ENCODE measurements around the gene R3HDM4.
"Not testable (repeated sequence)": the region's sequence is repeated elsewhere in the genome, so short reads cannot be mapped to it uniquely, and the experiment has no call there.

The R3HDM4 gene

DNA sequence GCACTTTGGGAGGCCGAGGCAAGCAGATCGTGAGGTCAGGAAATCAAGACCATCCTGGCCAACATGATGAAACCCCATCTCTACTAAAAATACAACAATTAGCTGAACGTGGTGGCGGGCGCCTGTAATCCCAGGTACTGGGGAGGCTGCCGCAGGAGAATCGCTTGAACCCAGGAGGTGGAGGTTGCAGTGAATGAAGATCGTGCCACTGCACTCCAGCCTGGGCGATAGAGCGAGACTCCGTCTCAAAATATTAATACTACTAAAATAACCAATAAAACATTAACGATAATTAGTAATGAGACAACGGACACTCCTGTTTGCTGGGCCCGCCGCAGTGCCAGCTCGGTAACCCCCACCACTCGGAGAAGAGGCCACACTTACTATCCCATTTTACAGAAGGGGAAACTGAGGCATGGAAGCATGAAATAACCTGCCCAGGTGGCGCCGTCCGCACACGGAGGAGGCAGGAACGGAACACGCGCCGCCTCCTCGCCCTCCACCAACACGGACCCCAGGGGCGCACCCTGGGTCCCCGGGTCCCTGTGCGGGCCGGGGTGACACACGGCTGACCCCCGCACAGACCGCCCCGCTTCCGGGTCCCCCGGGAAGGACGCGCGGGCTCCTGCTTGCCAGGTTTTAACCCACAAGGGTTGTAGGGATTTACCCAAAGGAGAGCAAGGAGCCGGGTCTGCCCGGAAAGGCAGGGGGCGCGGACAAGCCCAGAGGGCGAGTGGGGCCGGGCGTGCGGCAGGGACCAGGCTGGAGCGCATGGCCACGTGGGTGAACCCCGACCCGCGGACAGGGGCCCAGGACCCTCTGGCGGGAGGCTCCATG, 1.6 kb downstream of the R3HDM4 start:
- no peak for DNase-seq

DNA sequence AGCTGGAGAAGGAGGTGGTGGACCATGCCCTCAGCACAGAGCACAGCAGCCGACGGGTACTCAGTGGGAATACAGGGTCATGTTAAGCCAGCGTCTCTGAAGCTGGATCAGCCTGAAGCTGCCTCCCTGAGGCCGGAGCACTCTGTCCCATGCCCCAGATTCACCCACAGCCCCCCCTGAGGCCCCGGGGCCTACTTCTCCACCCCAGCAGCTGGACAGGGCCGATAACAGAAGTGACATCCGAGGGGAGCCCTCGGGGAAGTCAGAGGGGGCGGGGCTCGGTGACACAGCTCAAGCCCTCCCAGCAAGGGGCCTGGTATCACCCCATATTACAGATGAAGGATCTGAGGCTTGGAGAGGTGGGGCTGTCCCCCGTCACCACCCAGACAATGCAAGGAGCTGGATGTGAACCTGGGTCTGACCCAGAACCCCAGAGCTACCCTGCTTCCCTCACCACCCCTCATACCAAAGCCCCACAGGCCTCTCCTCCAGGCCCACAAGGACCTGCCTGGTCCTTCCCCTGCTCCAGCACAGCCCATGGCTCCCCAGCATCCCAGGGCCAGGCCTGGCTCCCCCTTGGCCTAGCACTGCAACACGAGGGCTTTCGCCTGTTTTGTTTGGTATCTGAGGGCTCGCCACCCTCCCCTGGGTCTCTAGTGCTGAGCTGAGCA, 5.7 kb downstream of the R3HDM4 start:
- peak; percentile 54 for DNase-seq

DNA sequence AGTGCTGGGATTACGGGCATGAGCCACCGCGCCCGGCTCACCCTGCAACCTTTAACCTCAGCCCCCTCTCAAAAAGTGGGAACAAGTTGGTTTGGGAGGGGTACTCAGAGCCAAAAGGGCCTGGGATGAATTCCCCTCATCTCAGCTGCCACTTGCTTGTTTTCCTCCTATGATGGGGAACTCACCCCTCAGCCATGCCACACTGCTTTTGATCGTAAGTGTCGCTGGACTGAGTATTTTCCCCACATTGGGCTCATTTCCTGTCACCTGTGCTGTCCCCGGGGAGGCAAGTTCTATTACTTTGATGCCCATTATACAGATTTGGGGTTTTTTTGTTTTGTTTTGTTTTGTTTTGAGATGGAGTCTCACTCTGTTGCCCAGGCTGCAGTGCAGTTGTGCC, 6.5 kb downstream of the R3HDM4 start:
- DNase-seq, result peak; percentile 39

DNA sequence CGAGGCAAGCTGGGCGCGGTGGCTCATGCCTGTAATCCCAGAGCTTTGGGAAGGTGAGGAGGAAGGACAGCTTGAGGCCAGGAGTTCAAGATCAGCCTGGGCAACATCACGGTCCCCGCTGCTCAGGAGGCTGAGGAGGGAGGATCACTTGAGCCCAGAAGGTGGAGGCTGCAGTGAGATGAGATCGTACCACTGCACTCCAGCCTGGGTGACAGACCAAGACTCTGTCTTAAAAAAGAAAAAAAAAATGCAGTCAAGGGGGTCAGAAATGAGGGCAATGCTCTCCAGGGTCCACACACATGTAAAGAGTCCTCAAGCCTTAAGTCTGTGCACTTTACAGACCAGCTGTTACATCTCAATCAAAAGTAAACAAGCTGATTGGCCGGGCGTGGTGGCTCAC, 8.5 kb downstream of the R3HDM4 start:
- no peak for DNase-seq

DNA sequence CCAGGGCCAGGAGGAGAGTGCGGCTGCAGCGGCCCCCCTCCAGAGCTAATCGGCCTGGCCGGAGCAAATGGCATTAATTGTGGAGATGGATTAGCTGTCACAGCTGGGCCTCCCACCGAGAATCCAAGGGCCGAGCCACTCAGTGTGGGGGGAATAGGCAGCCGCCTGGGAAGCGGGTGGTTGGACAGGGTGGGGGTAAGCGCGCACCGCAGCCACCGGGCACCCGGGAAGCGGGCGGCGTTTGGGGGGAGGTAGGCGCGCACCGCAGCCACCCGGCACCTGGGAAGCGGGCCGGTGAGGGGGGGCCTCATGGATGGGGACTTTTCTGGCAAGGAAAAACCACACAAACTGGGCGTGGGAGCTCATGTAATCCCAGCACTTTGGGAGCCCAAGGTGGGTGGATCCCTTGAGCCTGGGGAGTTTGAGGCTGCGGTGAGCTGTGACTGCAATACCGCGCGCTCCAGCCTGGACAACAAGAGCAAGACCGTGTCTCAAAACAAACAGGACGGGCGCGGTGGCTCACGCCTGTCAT, 9.7 kb downstream of the R3HDM4 start:
- no peak for DNase-seq

DNA sequence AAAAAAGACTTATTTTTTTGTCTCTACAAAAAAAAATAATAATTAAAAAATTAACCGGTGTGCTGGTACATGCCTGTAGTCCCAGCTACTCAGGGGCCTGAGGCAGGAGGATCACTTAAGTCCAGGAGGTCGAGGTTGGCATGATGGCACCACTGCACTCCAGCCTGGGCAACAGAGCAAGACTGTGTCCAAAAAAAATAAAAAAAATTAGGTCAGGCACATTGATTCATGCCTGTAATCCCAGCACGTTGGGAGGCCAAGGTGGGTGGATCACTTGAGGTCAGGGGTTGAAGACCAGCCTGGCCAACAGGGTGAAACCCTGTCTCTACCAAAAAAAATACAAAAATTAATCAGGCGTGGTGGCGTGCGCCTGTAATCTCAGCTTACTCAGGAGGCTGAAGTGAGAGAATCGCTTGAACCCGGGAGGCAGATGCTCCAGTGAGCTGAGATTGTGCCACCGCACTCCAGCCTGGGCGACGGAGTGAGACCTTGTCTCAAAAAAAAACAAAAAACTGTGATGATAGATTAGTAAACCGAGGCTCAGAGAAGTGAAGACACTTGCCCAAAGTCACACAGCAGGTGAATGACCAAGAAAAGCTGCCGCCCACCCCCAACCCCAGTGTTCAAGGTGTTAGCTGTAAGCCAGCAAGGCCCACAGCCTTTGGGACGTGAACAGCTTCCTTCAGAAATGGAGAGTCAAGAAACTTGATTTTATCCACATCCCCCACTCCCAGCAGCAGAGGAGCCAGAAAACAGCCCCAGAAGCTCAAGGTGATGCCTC, 10.4 kb downstream of the R3HDM4 start:
- DNase-seq, result no peak

DNA sequence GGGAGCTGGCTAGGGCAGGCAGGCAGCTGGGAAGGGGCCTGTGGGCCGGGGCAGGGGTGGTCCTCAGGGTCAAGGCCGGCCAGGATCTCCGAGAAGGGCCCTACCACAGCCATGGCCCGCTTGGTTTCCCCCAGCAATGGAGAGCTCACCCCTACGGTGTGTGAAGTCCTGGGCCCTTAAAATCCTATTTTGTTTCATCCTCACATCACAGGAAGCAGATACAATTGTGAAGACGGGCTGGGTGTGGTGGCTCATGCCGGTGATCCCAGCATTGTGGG, 11.0 kb downstream of the R3HDM4 start:
- no peak for DNase-seq

DNA sequence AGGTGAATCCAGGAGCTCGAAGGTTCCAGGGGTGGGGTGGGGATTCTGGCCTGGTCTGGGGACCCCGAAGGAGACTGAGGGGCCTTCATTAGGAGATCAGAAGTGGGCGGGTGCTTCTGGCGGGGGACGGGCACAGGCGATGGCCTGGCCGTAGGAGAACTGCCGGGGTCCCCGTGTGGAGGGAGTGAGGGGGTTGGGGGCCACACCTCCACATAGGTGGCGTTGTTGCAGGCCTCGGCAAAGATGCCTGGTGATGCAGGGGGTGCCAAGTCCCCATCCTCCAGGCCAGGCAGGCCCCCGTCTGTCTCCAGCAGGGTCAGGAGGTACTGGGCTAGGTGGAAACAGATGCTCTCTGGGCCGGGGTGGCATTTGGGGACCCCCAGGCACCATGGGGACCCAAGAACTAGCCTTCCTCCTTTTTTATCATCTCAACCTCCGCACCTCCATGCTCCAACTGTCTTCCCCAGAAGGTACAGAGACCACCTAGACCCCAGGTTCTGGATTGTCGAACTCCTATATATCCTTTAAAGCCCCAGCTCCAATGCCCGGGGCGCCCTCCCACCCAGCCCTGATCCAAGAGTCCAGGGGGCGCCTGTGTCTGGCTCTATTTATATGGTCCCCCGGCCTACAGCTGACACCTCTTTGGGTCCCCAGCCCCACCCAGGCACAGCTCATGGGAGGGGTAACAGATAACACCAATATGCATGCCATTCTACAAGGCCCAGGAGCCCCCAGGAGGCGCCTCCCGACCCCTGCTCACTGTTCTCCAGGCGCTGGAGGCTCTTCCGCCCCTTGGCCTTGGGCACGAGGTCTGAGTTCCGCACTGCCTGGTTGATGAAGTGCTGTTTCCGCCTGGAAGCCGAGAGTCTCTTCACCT, 11.6 kb downstream of the R3HDM4 start:
- no peak for DNase-seq

DNA sequence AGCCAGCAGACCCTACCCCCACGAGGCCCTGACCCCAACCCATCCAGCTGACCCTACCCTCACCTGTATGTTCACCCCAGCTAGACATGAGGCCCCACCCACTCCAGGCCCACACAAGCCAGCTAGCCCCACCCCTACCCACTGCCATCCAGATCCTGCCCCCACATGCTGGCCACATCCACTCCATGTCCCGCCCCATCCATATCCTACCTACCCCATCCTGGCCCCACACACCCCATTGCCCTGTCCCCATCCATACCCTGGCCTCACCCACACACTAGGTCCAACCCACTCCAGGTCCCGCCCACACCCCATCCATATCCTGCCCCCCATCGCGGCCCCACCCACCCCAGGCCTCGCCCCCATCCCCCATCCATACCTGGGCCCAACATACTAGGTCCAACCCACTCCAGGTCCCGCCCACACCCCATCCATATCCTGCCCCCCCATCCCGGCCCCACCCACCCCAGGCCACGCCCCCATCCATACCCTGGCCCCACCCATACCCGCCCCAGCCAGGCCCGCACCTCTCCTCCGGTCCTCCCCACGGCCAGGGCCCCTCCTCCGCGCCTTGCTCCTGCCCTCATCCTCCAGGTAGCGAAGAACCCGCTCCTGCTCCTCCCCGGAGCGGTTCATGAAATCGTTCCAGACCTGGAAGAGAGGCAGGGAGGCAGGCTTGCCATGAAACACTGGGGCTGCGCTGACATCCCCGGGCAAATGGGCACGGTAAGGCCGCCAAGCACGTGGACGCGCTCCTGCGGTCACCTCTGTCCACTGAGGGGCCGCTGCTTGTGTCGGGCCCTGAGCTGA, 12.5 kb downstream of the R3HDM4 start:
- peak; percentile 58 for DNase-seq

DNA sequence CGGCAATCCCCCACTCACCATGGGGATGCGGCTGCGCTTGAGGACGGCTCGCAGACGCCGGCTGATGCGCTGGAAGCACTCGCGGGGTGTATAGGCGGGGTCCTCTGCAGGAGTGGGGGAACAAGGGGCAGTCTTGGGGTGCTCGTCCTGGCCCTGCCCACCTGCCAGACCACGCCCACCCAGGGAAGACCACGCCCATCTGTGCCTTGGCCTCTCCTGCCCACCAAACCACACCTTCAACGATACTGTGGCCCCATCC, 13.0 kb downstream of the R3HDM4 start:
- DNase-seq, result no peak

DNA sequence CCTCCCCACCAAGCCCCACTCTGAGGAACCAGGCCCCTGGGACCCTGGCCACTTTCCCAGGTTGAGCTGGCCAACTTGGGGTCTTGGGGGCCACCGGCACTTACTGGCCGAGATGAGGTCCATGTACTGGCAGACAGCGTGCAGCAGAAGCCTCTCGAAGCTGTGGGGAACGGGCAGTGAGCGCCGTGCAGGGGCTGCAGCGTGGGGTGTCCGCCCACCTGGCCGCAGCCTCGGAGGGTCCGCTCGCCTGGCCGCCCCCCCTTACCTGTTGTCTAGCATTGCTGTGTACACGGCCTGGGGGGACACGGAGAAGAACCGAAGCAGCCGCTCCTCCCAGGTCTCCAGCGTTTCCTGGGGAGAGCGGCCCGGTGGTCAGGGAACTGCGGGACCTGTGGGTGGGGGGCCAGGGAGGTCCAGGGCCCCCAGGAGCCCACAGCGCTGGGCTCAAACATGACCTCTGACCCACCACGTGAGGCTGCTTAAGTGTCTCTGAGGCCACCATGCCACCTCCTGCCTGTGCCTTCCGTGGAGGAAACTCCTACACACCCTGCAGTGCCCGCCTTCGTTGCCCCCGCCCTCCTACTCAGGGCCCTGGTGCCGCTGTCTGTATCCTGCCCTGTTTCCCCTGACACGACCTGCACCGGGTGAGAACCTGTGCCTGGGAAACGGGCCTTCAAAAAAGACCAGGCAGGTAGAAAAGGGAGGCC, 13.5 kb downstream of the R3HDM4 start:
- no peak for DNase-seq

DNA sequence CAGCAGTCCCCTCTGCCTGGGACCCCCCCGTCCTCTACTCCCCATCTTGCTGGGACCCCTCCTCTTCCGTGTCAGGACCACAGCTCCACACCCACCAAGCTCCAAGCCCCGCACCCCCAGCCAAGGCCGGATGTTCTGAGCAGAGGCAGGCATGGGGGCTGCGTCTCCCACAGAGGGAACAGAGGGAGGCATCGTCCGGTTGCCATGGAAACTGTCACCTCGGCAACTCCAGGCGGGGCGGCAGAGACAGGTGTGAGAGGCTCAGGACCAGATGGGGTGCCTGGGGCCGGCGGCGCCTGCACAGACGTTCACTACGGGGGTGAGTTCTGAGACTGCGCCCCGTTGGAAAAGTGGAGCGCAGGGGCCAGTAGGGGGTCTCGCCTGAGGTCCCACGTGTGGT, 14.4 kb downstream of the R3HDM4 start:
- DNase-seq, result peak; percentile 58

DNA sequence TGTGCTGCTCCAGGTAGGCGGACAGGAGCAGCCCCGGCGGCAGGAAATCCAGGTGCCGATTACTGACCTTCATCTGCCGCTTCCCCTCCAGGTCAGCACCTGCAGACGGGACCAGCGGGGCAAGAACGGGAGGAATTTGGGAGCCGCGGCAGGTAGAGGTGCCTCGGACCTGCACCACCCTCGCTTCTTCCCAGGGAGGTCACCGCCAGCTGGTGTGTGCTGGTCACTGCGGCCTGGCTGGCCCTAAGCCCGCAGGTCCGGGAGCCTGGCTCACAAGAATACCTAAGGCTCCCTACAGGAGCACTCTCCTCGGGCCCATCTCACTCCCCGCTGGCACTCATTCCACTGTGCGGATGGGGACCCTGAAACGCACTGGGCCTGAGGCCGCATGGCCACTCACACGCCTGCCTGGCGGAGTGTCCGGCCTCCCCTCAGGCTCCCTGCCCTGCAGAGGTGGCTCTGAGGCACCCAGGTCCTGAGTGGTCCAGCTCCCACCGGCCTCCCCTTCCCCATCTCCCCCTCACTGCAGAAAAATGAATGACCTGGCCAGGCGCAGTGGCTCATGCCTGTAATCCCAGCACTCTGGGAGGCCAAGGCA, 15.5 kb downstream of the R3HDM4 start:
- no peak for DNase-seq

DNA sequence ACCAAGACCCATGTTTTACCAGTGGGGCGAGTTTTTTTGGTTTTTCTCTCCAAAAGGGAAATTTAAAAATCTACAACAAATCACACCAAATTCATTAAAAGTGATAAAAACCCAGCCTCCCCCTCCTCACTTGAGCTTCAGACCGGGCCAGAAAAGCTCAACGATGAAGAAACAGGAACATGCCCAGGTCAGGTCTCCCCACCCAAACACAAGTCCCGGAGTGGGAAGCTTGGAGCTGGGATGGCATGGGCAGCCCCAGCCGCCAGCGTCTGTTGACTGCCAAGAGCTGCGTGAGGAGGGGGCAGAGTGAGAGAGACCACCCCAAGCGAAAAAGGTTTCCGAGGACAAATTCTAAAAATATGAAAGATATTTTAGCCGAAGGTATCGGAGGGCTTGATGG, 16.0 kb downstream of the R3HDM4 start:
- no peak for DNase-seq

DNA sequence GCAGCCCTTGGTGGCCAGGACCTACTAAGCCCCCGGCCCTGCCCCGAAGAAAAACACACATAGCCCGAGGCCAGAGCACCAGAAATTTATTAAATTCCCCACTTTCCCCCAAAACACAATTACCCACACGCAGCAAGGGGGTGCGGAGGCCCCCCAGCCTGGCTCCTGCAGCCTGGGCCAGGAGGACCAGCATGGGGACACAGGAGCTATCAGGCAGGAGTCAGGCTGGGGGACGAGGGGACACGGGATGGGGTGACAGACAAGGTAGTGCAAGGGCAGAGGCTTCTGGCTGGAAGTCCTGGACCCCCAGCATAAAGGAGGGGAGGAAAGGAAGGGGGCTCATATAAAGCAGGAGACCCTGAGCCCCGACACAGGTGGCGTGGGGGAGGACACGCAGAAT, 16.6 kb downstream of the R3HDM4 start:
- DNase-seq, result no peak

DNA sequence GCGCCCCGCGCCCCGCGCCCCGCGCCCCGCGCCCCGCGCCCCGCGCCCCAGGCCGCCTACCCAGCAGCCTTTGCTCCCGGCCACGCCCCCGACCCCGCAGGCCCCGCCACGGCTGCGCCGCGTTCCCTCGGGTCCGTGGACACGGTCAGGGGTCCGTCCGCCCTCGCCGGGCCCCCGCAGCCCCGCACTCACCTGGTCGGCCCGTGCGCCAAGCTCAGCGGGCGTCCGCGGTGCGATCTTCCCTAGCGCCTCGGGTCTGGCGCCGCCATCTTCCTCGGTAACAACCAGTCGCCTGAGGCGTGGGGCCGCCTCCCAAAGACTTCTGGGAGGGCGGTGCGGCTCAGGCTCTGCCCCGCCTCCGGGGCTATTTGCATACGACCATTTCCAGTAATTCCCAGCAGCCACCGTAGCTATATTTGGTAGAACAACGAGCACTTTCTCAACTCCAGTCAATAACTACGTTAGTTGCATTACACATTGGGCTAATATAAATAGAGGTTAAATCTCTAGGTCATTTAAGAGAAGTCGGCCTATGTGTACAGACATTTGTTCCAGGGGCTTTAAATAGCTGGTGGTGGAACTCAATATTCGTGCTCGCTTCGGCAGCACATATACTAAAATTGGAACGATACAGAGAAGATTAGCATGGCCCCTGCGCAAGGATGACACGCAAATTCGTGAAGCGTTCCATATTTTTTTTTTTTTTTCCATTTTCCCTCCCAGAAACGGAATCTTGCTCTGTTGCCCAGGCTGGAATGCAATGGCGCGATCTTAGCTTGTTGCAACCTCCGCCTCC, 19.9 kb downstream of the R3HDM4 start, which contains the start of the genes MED16 and RNU6-9:
Gene MED16, minus strand, starts transcription at position 294 of the 796 bp plus-strand sequence. CDS start 2,056 bp downstream, outside the sequence.
Gene RNU6-9, plus strand, starts transcription at position 591 of the 796 bp plus-strand sequence.
- peak; percentile 94 for DNase-seq

DNA sequence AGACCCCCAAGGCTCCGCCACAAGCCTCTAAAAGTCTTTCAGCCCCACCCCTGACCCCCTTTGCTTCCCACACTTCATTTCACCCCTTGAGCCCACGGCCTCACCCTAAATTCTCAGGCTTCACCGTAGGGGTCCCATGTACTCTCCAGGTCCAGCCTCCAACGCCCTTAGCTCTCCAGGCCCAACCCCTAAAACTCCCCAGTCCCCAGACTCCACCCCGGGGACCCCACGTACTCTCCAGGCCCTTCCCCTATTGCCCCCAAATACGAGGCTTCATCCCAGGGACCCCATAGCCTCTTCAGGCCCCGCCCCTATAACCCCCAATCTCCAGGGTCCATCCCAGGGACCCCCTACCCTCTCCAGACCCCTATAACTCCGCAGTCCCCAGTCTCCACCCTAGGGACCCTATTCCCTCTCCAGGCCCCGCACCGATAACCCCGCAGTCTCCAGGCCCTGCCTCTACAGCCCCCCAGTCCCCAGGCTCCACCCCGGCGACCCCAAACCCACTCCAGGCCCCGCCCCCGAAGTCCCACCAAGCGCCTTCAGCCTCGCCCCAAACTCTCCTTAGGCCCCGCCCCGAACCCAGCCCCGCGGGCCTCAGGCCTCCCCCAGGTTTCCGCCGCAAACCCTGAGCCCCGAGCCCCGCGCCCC, 20.7 kb downstream of the R3HDM4 start:
- no peak for DNase-seq

DNA sequence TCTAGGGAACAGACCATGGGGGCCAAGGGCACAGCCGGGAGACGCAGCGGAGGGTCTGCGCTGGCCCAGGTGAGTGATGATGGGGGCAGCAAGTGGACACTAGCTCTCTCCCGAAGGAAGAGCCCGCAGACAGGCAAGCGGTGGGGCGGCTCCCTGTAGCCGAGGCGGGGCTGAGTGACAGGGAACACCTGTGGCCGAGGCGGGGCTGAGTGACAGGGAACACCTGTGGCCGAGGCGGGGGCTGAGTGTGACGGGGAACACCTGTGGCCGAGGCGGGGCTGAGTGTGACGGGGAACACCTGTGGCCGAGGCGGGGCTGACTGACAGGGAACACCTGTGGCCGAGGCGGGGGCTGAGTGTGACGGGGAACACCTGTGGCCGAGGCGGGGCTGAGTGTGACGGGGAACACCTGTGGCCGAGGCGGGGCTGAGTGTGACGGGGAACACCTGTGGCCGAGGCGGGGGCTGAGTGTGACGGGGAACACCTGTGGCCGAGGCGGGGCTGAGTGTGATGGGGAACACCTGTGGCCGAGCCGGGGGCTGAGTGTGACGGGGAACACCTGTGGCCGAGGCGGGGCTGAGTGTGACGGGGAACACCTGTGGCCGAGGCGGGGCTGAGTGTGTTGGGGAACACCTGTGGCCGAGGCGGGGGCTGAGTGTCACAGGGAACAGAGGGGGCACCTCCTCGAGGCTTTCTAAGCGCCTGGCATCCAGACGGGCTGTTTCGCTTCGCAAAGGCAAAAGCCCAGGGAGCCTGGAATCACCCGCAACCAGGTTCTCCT, 21.4 kb downstream of the R3HDM4 start:
- DNase-seq, result not testable (repeated sequence)
